HCT116 (cell line): ENCODE measurements around the gene LIX1. TPM values are rescaled to one million over a fixed set of nuclear protein-coding genes. Genes with fewer than 3 reads are reported as not detected.

Experiments used
- ATAC-seq: fragments of 200-7000 bp; cut with Tn5 transposase; 2 replicates; pipeline ENCODE4 v1.9.1; 2020; ENCODE audit warnings: mild to moderate bottlenecking, moderate library complexity
- BruUV-seq: library from RNA; stranded (reverse); fragments of 400-500 nt; replicated peaks from 2 replicates; lab custom pipeline; 2021; lab: Mats Ljungman, UMichigan
- CTCF ChIA-PET: fragments of 300-600 bp; sonication (Branson Sonifier 250); formaldehyde crosslinking; loops from one replicate; lab custom pipeline; 2021; ENCODE audit warnings: antibody characterized with exemption; lab: Charles Lee
- POLR2A ChIA-PET: fragments of 300-600, 350-600 bp; sonication (Branson Sonifier 250); formaldehyde crosslinking; loops from one replicate; lab custom pipeline; 2021; ENCODE audit warnings: antibody characterized with exemption; lab: Charles Lee
- RAD21 ChIA-PET, 2 experiments: fragments of 300-600 bp; sonication (Branson Sonifier 250); formaldehyde crosslinking; loops; one replicate each; lab custom pipeline; 2023; ENCODE audit warnings: low total read pairs in 2 of 2; ENCODE audit not compliant: uncharacterized antibody in 2 of 2, unreplicated experiment in 2 of 2, low non-redundant PET in 1 of 2; lab: Charles Lee
- DNase-seq: peaks from one replicate; pipeline ENCODE4 v3.0.0-alpha.2; 2010; ENCODE audit warnings: low read depth, low spot score
- H2AFZ ChIP-seq: fragments of 200-600 bp; shearing (Covaris generic), sonication (generic); 2 replicates; pipeline ENCODE4 v1.6.1; 2017; ENCODE audit warnings: low read depth, mixed run types, mixed read lengths, antibody characterized with exemption, low read length; ENCODE audit not compliant: poor library complexity, severe bottlenecking
- H3K27ac ChIP-seq: 2 replicates; pipeline ENCODE4 v1.5.1; 2012; ENCODE audit warnings: low read depth, low read length
- H3K27me3 ChIP-seq: fragments of 200-600 bp; sonication (generic); 2 replicates; pipeline ENCODE4 v1.6.1; 2016; ENCODE audit warnings: mixed run types, low read length, mixed read lengths; ENCODE audit not compliant: insufficient read depth
- H3K36me3 ChIP-seq, 2 experiments: fragments of 200-500 bp in 1 of 2; fragments of 200-600 bp in 1 of 2; sonication (Bioruptor generic) in 1 of 2; sonication (generic) in 1 of 2; 2 replicates each; pipeline versions ENCODE4 v1.5.1 to v1.6.1; 2014 to 2016; ENCODE audit warnings: low read length in 2 of 2, inconsistent platforms in 1 of 2, mixed read lengths in 1 of 2, mixed run types in 1 of 2; ENCODE audit not compliant: insufficient read depth in 2 of 2, control insufficient read depth in 1 of 2
- H3K4me1 ChIP-seq, 2 experiments: fragments of 200-600 bp in 1 of 2; sonication (generic) in 1 of 2; 2 replicates each; pipeline versions ENCODE4 v1.5.1 to v1.6.1; 2012 to 2017; ENCODE audit warnings: low read length in 2 of 2, inconsistent platforms in 1 of 2, mild to moderate bottlenecking in 1 of 2, mixed read lengths in 1 of 2, mixed run types in 1 of 2, moderate library complexity in 1 of 2; ENCODE audit not compliant: insufficient read depth in 2 of 2, control insufficient read depth in 1 of 2
- H3K4me2 ChIP-seq: fragments of 200-600 bp; sonication (generic); 2 replicates; pipeline ENCODE4 v1.6.1; 2017; ENCODE audit warnings: mixed run types, low read length, mixed read lengths
- H3K4me3 ChIP-seq, 2 experiments: fragments of 200-600 bp in 1 of 2; sonication (generic) in 1 of 2; replicated peaks in 1 of 2; 2 replicates each; pipeline ENCODE4 v1.5.1; 2011 to 2016; ENCODE audit warnings: low read length in 2 of 2, control low read depth in 1 of 2, low read depth in 1 of 2, mild to moderate bottlenecking in 1 of 2, mixed read lengths in 1 of 2, mixed run types in 1 of 2
- H3K79me2 ChIP-seq: fragments of 200-600 bp; sonication (generic); 2 replicates; pipeline ENCODE4 v1.6.1; 2017; ENCODE audit warnings: mild to moderate bottlenecking, mixed run types, low read length, moderate library complexity, mixed read lengths; ENCODE audit not compliant: insufficient read depth
- H3K9ac ChIP-seq: fragments of 200-600 bp; sonication (generic); 2 replicates; pipeline ENCODE4 v1.6.1; 2016; ENCODE audit warnings: low read length, mixed read lengths
- H3K9me2 ChIP-seq: fragments of 200-600 bp; sonication (generic), shearing (Covaris generic); 2 replicates; pipeline ENCODE4 v1.6.1; 2017; ENCODE audit warnings: mixed run types, mild to moderate bottlenecking, moderate library complexity; ENCODE audit not compliant: insufficient read depth
- H3K9me3 ChIP-seq, 2 experiments: fragments of 200-500 bp in 1 of 2; fragments of 200-600 bp in 1 of 2; sonication (Bioruptor generic) in 1 of 2; sonication (generic) in 1 of 2; 2 replicates each; pipeline ENCODE4 v1.6.1; 2014 to 2017; ENCODE audit warnings: low read length in 2 of 2, mixed read lengths in 2 of 2, inconsistent platforms in 1 of 2, low read depth in 1 of 2, mild to moderate bottlenecking in 1 of 2, mixed run types in 1 of 2, moderate library complexity in 1 of 2; ENCODE audit not compliant: control insufficient read depth in 1 of 2, insufficient read depth in 1 of 2
- H4K20me1 ChIP-seq: fragments of 200-600 bp; sonication (generic), shearing (Covaris generic); 2 replicates; pipeline ENCODE4 v1.6.1; 2017; ENCODE audit warnings: mixed run types, mild to moderate bottlenecking, moderate library complexity; ENCODE audit not compliant: insufficient read depth
- JUND ChIP-seq: IDR thresholded peaks from 2 replicates; pipeline ENCODE4 v1.6.1; 2012
- POLR2AphosphoS5 ChIP-seq: IDR thresholded peaks from 2 replicates; pipeline ENCODE4 v1.6.1; 2011; ENCODE audit warnings: mild to moderate bottlenecking, low read depth, low read length, moderate library complexity
- SIN3A ChIP-seq: IDR thresholded peaks from 2 replicates; pipeline ENCODE4 v1.6.1; 2012; ENCODE audit warnings: low read depth
- SP1 ChIP-seq: IDR thresholded peaks from 2 replicates; pipeline ENCODE4 v1.6.1; 2012; ENCODE audit warnings: low read depth
- ZBTB33 ChIP-seq: IDR thresholded peaks from 2 replicates; pipeline ENCODE4 v1.6.1; 2011; ENCODE audit warnings: mild to moderate bottlenecking, low read length, moderate library complexity; ENCODE audit not compliant: insufficient replicate concordance; ENCODE audit errors: extremely low read depth
- intact Hi-C: fragments of 100-400 bp; cut with micrococcal nuclease; formaldehyde crosslinking; loops from 2 replicates; pipeline ENCODE4 v1.10.0; 2022
- total RNA-seq: library from RNA; stranded (reverse); gene quantifications from one replicate; pipeline ENCODE4 v1.2.1, GENCODE V29; 2021; ENCODE audit not compliant: unreplicated experiment

LIX1 gene
- total RNA-seq, 1 experiment from 2014 or later, result not detected

DNA sequence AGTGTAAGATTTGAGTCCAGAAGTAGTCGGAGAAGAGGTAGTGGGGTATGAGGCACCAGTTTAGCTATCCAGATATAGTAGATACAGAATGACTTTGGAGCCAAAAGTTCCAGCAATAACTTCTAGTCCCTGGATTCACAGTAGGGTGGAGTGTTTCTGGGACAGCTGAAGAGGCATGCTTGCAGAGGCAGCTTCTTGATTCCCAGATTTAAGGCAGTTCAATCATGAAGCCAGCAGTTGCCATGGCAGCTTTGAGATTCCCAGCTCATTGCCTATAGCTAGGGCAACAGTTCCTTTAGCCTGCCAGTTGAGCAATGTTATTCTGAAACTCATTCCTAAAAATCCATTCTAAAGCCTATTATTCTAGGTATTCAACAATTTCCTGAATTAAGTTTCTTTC, 79.2 kb downstream of the LIX1 start:
- no peak for ATAC-seq
- Histone ChIP-seq H3K4me1 (no peaks in the 10 kb centered on the region), H3K27me3 (no peaks in the 10 kb centered on the region), H3K27ac (no peak overlapping the region), H3K79me2 (no peaks in the 10 kb centered on the region), H3K9me3 (no peaks in the 10 kb centered on the region), H4K20me1 (no peaks in the 10 kb centered on the region), H3K9ac (no peak overlapping the region), H3K36me3 (no peaks in the 10 kb centered on the region), H2AFZ (no peak overlapping the region), H3K4me2 (no peak overlapping the region), H3K9me2 (no peaks in the 10 kb centered on the region), H3K4me3 (no peak overlapping the region)
- POLR2A ChIA-PET, result no interaction called here
- CTCF ChIA-PET, result no interaction called here
- RAD21 ChIA-PET, result no interaction called here
- intact Hi-C loops, result no loop called here
- no peak for DNase-seq
- no TSS peak for BruUV-seq
- TF ChIP-seq ZBTB33 (no peak), SP1 (no peak), SIN3A (no peak)

DNA sequence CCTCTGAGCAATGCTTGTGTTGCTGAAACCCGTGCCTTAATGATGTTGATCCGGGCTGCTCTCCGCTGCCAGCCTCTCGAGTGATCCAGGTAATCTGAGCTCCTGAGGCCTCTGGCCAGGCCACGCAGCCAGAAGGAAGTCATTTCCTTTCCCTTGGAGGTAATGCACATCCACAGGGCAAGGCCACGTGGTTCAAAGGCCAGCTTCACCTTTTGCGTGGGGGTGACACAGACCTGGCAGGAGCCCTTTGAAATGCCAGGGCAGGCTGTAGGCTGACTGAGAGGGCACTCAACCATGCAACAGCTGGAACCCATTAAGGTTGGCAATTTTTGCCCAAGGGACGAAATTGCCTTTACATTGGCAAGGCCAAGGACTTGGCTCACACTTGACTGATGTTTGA, 80.4 kb downstream of the LIX1 start:
- Histone ChIP-seq H2AFZ (no peak overlapping the region), H3K4me1 (no peaks in the 10 kb centered on the region), H3K4me2 (no peak overlapping the region), H3K27ac (no peak overlapping the region), H3K79me2 (no peaks in the 10 kb centered on the region), H3K9ac (no peak overlapping the region), H3K9me2 (no peaks in the 10 kb centered on the region), H3K4me3 (no peak overlapping the region), H4K20me1 (no peaks in the 10 kb centered on the region), H3K27me3 (no peaks in the 10 kb centered on the region), H3K36me3 (no peaks in the 10 kb centered on the region), H3K9me3 (no peaks in the 10 kb centered on the region)
- ChIA-PET POLR2A (no interaction called here), RAD21 (no interaction called here), CTCF (no interaction called here)
- DNase-seq, result no peak
- no TSS peak for BruUV-seq
- no peak for ATAC-seq
- TF ChIP-seq POLR2AphosphoS5 (no peak), JUND (no peak)
- intact Hi-C loops, result no loop called here
